Measurements from ENCODE around the gene FGA. TPM values are rescaled to one million over a fixed set of nuclear protein-coding genes. Genes with fewer than 3 reads are reported as not detected.

Gene FGA
- polyA plus RNA-seq, 1 of the 3 experiments (the other 2 are of a cell fraction), result not detected

DNA sequence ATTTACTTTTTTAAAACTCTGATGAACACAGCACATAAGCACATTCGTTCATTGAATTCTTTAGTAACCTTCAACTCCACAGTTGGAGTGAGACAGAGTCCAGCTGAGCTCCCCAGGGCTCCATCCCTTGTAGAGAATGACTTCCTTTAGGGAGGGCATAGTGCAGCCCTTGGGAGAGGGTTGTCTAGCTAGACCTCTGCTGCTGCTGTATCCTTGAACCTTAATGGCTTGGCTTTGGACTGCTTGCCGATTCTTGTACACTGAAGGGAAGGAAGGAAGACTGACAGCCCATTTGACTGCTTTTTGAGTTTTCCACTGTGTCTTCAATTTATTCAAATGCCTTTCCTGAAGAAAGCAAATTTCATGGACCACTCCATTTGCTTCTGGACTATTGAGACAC lies 41.3 kb upstream of the FGA start (continued):
- TF ChIP-seq, protein P1, sequence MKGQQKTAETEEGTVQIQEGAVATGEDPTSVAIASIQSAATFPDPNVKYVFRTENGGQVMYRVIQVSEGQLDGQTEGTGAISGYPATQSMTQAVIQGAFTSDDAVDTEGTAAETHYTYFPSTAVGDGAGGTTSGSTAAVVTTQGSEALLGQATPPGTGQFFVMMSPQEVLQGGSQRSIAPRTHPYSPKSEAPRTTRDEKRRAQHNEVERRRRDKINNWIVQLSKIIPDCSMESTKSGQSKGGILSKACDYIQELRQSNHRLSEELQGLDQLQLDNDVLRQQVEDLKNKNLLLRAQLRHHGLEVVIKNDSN (IDR thresholded peaks at IDR 0.05; ENCODE audit: borderline replicate concordance, low read depth), result no peak
- TF ChIP-seq POLR2AphosphoS5 (IDR thresholded peaks at IDR 0.05; ENCODE audit: low read depth, low read length) (no peak), RXRA (IDR thresholded peaks at IDR 0.05; ENCODE audit: borderline replicate concordance, low read depth) (no peak), SMC3 (IDR thresholded peaks at IDR 0.05; ENCODE audit: low read depth, low read length) (no peak), IRF3 (IDR thresholded peaks at IDR 0.05; ENCODE audit: low read depth, low read length) (no peak), EP300 (IDR thresholded peaks at IDR 0.05; ENCODE audit: borderline replicate concordance in 1 of 2, low read depth in 1 of 2, low read length in 1 of 2) (no peak), NFIC (IDR thresholded peaks at IDR 0.05; ENCODE audit: borderline replicate concordance) (no peak), RAD21 (IDR thresholded peaks at IDR 0.05; ENCODE audit: low read length) (no peak)
- TF ChIP-seq, protein P2, sequence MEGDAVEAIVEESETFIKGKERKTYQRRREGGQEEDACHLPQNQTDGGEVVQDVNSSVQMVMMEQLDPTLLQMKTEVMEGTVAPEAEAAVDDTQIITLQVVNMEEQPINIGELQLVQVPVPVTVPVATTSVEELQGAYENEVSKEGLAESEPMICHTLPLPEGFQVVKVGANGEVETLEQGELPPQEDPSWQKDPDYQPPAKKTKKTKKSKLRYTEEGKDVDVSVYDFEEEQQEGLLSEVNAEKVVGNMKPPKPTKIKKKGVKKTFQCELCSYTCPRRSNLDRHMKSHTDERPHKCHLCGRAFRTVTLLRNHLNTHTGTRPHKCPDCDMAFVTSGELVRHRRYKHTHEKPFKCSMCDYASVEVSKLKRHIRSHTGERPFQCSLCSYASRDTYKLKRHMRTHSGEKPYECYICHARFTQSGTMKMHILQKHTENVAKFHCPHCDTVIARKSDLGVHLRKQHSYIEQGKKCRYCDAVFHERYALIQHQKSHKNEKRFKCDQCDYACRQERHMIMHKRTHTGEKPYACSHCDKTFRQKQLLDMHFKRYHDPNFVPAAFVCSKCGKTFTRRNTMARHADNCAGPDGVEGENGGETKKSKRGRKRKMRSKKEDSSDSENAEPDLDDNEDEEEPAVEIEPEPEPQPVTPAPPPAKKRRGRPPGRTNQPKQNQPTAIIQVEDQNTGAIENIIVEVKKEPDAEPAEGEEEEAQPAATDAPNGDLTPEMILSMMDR (IDR thresholded peaks at IDR 0.05), result no peak

- no peaks in the 10 kb centered on the region for H3K79me2 ChIP-seq (ENCODE audit: insufficient read depth)
- H3K36me3 ChIP-seq (replicated peaks in 1 of 2; ENCODE audit: control insufficient read depth in 1 of 2, insufficient read depth in 2 of 2, low read length in 1 of 2), result no peaks in the 10 kb centered on the region
- H3K9ac ChIP-seq, result no peak overlapping the region
- ChIA-PET CTCF (interaction anchor here (0.8 to 1.2 kb wide), 3 partner anchors 8 to 12 kb away, joined by 3 to 4 read pairs (median 3); no protein-coding TSS in a partner anchor), POLR2A (no interaction called here)
- H3F3A ChIP-seq (replicated peaks; ENCODE audit: insufficient read depth), result no peaks in the 10 kb centered on the region
- H3K9me3 ChIP-seq, result no peaks in the 10 kb centered on the region
- H3K9me2 ChIP-seq, result no peaks in the 10 kb centered on the region
- TF ChIP-seq, protein P3, sequence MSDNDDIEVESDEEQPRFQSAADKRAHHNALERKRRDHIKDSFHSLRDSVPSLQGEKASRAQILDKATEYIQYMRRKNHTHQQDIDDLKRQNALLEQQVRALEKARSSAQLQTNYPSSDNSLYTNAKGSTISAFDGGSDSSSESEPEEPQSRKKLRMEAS (IDR thresholded peaks at IDR 0.05; ENCODE audit: low read depth), result no peak
- TF ChIP-seq NRF1 (IDR thresholded peaks at IDR 0.05; ENCODE audit: low read depth, low read length) (no peak), FOSL2 (IDR thresholded peaks at IDR 0.05; ENCODE audit: borderline replicate concordance, low read depth) (no peak), TAF1 (IDR thresholded peaks at IDR 0.05; ENCODE audit: borderline replicate concordance, low read depth, low read length) (no peak), TCF12 (IDR thresholded peaks at IDR 0.05) (no peak), CHD2 (IDR thresholded peaks at IDR 0.05; ENCODE audit: low read length, partially characterized antibody) (no peak), GATA2 (CRISPR knock-in tag; IDR thresholded peaks at IDR 0.05) (no peak)
- DNase-seq, result no peak
- no peak overlapping the region for H3K27ac ChIP-seq (ENCODE audit: low read depth in 2 of 2, low read length in 1 of 2)
- no peaks in the 10 kb centered on the region; a peak in 1 of 4 replicates for H3K4me1 ChIP-seq (ENCODE audit: control insufficient read depth in 1 of 2, insufficient read depth in 2 of 2, low read depth in 1 of 2, low read length in 1 of 2)
- no peak overlapping the region for H3K4me3 ChIP-seq (ENCODE audit: low read depth in 2 of 2, low read length in 1 of 2)
- H4K20me1 ChIP-seq (ENCODE audit: insufficient read depth), result no peaks in the 10 kb centered on the region
- no peak overlapping the region for H2AFZ ChIP-seq (ENCODE audit: low read depth)
- no peak overlapping the region for H3K4me2 ChIP-seq
- H3K27me3 ChIP-seq (ENCODE audit: insufficient read depth), result peaks cover 20% of the 10 kb centered on the region; the same call in 1 of the 2 replicates
Observed at GRCh38 chr4:154630324-154630723, 39.8 kb upstream of the FGA start.
